MM.1S (cell line): ENCODE results near the gene XCR1.

ENCODE experiments used
- EZH2 ChIP-seq: fragments of 300-600 bp; sonication (generic); optimal IDR thresholded peaks from 2 replicates; pipeline ENCODE3; 2017; ENCODE audit warnings: low read depth, mild to moderate bottlenecking, antibody characterized with exemption, low read length, mixed read lengths
- EZH2phosphoT487 ChIP-seq: fragments of 300-600 bp; sonication (generic); IDR thresholded peaks from 2 replicates; pipeline ENCODE4 v1.6.1; 2018; ENCODE audit warnings: antibody characterized with exemption, low read length
- TF ChIP-seq, protein P1 (sequence below): fragments of 300-600 bp; sonication (generic); IDR thresholded peaks from 2 replicates; pipeline ENCODE4 v1.5.1; 2016; ENCODE audit warnings: antibody characterized with exemption, low read length, mixed read lengths

DNA sequence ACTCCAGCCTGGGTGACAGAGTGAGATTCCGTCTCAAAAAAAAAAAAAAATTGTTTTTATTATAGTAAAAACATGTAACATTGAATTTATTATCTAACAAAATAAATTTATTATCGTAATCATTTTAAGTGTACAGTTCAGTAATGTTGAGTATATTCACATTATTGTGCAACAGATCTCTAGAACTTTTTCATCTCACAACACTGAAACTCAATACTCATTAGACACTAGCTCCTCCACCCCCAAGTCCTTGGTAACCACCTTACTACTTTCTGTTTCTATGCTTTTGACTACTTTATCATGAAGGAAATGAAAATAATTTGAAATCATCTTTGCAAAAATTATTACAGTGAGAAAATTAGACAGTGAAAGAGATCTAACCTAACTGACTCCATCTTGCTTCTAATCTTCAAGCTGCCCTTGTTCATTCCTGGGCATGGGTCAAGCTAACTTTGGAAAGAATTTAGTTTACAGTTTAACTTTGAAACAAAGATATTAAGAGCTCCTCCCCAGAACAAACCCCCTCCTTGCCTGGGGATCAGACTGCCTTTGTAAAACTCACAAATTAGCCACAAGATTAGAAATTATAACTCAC lies 16.7 kb downstream of the XCR1 start:
- TF ChIP-seq, protein P1, sequence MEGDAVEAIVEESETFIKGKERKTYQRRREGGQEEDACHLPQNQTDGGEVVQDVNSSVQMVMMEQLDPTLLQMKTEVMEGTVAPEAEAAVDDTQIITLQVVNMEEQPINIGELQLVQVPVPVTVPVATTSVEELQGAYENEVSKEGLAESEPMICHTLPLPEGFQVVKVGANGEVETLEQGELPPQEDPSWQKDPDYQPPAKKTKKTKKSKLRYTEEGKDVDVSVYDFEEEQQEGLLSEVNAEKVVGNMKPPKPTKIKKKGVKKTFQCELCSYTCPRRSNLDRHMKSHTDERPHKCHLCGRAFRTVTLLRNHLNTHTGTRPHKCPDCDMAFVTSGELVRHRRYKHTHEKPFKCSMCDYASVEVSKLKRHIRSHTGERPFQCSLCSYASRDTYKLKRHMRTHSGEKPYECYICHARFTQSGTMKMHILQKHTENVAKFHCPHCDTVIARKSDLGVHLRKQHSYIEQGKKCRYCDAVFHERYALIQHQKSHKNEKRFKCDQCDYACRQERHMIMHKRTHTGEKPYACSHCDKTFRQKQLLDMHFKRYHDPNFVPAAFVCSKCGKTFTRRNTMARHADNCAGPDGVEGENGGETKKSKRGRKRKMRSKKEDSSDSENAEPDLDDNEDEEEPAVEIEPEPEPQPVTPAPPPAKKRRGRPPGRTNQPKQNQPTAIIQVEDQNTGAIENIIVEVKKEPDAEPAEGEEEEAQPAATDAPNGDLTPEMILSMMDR = no peak
- TF ChIP-seq EZH2phosphoT487 (no peak), EZH2 (no peak)
